ENCODE results near the gene PFN3.
A peak's percentile ranks its signal among the peaks of the same experiment; 100 is the strongest.

The PFN3 gene

GRCh38 chr5:177399997-177400868 is at the start of gene PFN3:
PFN3 (minus strand) TSS chr5:177400661; CDS start chr5:177400576, 85 bp downstream.
- Histone ChIP-seq H3K27ac (ENCODE audit: low read length) (no peak within 1 kb of the TSS), H3K4me1 (ENCODE audit: insufficient read depth, low read length) (no peaks in the 10 kb centered on the region), H3K9me3 (ENCODE audit: insufficient read depth, low read depth, low read length) (no peaks in the 10 kb centered on the region), H3K9ac (ENCODE audit: low read depth, low read length) (no peak within 1 kb of the TSS), H3K4me3 (ENCODE audit: low read length) (no peak within 1 kb of the TSS), H3K36me3 (ENCODE audit: insufficient read depth, low read depth, low read length) (no peaks in the 10 kb centered on the region), H3K27me3 (ENCODE audit: insufficient read depth, low read length) (peaks cover 62% of the 10 kb centered on the region)

GRCh38 chr5:177449140-177450061 is 48.9 kb upstream of the PFN3 start:
- Histone ChIP-seq H3K36me3 (ENCODE audit: insufficient read depth, low read depth, low read length) (no peaks in the 10 kb centered on the region), H3K9me3 (ENCODE audit: insufficient read depth, low read depth, low read length) (no peaks in the 10 kb centered on the region), H3K4me3 (ENCODE audit: low read length) (no peak overlapping the region), H3K27ac (ENCODE audit: low read length) (no peak overlapping the region), H3K4me1 (ENCODE audit: insufficient read depth, low read length) (peaks cover 6% of the 10 kb centered on the region; the same call in 1 of the 2 replicates), H3K27me3 (ENCODE audit: insufficient read depth, low read length) (peaks cover 54% of the 10 kb centered on the region), H3K9ac (ENCODE audit: low read depth, low read length) (no peak overlapping the region)

GRCh38 chr5:177448244-177448950 is 47.9 kb upstream of the PFN3 start:
- Histone ChIP-seq H3K9ac (ENCODE audit: low read depth, low read length) (peak overlapping the region; percentile 65; the same call in 1 of the 2 replicates), H3K27ac (ENCODE audit: low read length) (no peak overlapping the region), H3K36me3 (ENCODE audit: insufficient read depth, low read depth, low read length) (no peaks in the 10 kb centered on the region), H3K4me3 (ENCODE audit: low read length) (peak overlapping the region; percentile 63; the same call in 1 of the 2 replicates), H3K9me3 (ENCODE audit: insufficient read depth, low read depth, low read length) (no peaks in the 10 kb centered on the region), H3K4me1 (ENCODE audit: insufficient read depth, low read length) (peaks cover 6% of the 10 kb centered on the region; the same call in 1 of the 2 replicates), H3K27me3 (ENCODE audit: insufficient read depth, low read length) (peaks cover 50% of the 10 kb centered on the region)

GRCh38 chr5:177447611-177448243 is 47.3 kb upstream of the PFN3 start:
- Histone ChIP-seq H3K27ac (ENCODE audit: low read length) (no peak overlapping the region), H3K9me3 (ENCODE audit: insufficient read depth, low read depth, low read length) (no peaks in the 10 kb centered on the region), H3K36me3 (ENCODE audit: insufficient read depth, low read depth, low read length) (no peaks in the 10 kb centered on the region), H3K9ac (ENCODE audit: low read depth, low read length) (peak overlapping the region; percentile 65; the same call in 1 of the 2 replicates), H3K27me3 (ENCODE audit: insufficient read depth, low read length) (peaks cover 45% of the 10 kb centered on the region), H3K4me1 (ENCODE audit: insufficient read depth, low read length) (peaks cover 6% of the 10 kb centered on the region; the same call in 1 of the 2 replicates), H3K4me3 (ENCODE audit: low read length) (peak overlapping the region; percentile 63)

- peak overlapping the region; percentile 67; the same call in 1 of the 2 replicates for H3K4me3 ChIP-seq (ENCODE audit: low read length)
- H3K27ac ChIP-seq (ENCODE audit: low read length) = no peak overlapping the region
- H3K27me3 ChIP-seq (ENCODE audit: insufficient read depth, low read length) = peaks cover 45% of the 10 kb centered on the region
- no peaks in the 10 kb centered on the region for H3K36me3 ChIP-seq (ENCODE audit: insufficient read depth, low read depth, low read length)
- H3K9ac ChIP-seq (ENCODE audit: low read depth, low read length) = peak overlapping the region; percentile 65; the same call in 1 of the 2 replicates
- peaks cover 6% of the 10 kb centered on the region; the same call in 1 of the 2 replicates for H3K4me1 ChIP-seq (ENCODE audit: insufficient read depth, low read length)
- H3K9me3 ChIP-seq (ENCODE audit: insufficient read depth, low read depth, low read length) = no peaks in the 10 kb centered on the region
These were observed 46.7 kb upstream of the PFN3 start for GRCh38 chr5:177447066-177447610.

- Histone ChIP-seq H3K27ac (ENCODE audit: low read length) (no peak within 1 kb of the TSS), H3K36me3 (ENCODE audit: insufficient read depth, low read depth, low read length) (no peaks in the 10 kb centered on the region), H3K9me3 (ENCODE audit: insufficient read depth, low read depth, low read length) (no peaks in the 10 kb centered on the region), H3K4me3 (ENCODE audit: low read length) (peak within 1 kb of the TSS; percentile 67), H3K9ac (ENCODE audit: low read depth, low read length) (peak within 1 kb of the TSS; percentile 74), H3K4me1 (ENCODE audit: insufficient read depth, low read length) (peaks cover 6% of the 10 kb centered on the region; the same call in 1 of the 2 replicates), H3K27me3 (ENCODE audit: insufficient read depth, low read length) (peaks cover 45% of the 10 kb centered on the region)
These were observed 46.0 kb upstream of the PFN3 start, which contains the start of gene PRR7 for GRCh38 chr5:177446200-177447065. PRR7 (plus strand) TSS chr5:177446814; CDS start chr5:177455068, 8,254 bp downstream.

- Histone ChIP-seq H3K4me1 (ENCODE audit: insufficient read depth, low read length) (peaks cover 6% of the 10 kb centered on the region; the same call in 1 of the 2 replicates), H3K9ac (ENCODE audit: low read depth, low read length) (peak overlapping the region; percentile 74; the same call in 1 of the 2 replicates), H3K27me3 (ENCODE audit: insufficient read depth, low read length) (peaks cover 45% of the 10 kb centered on the region), H3K27ac (ENCODE audit: low read length) (no peak overlapping the region), H3K4me3 (ENCODE audit: low read length) (peak overlapping the region; percentile 67), H3K36me3 (ENCODE audit: insufficient read depth, low read depth, low read length) (no peaks in the 10 kb centered on the region), H3K9me3 (ENCODE audit: insufficient read depth, low read depth, low read length) (no peaks in the 10 kb centered on the region)
These were observed 45.4 kb upstream of the PFN3 start for GRCh38 chr5:177445917-177446199.

- Histone ChIP-seq H3K9me3 (ENCODE audit: insufficient read depth, low read depth, low read length) (no peaks in the 10 kb centered on the region), H3K4me1 (ENCODE audit: insufficient read depth, low read length) (peaks cover 6% of the 10 kb centered on the region; the same call in 1 of the 2 replicates), H3K9ac (ENCODE audit: low read depth, low read length) (peak overlapping the region; percentile 74; the same call in 1 of the 2 replicates), H3K36me3 (ENCODE audit: insufficient read depth, low read depth, low read length) (no peaks in the 10 kb centered on the region), H3K4me3 (ENCODE audit: low read length) (peak overlapping the region; percentile 67; the same call in 1 of the 2 replicates), H3K27ac (ENCODE audit: low read length) (no peak overlapping the region), H3K27me3 (ENCODE audit: insufficient read depth, low read length) (peaks cover 45% of the 10 kb centered on the region)
These were observed 44.8 kb upstream of the PFN3 start for GRCh38 chr5:177445052-177445916.

Data from iPS-20b (cell line).